Kidney (tissue), 14 donors: ENCODE results near the gene BACH2. TPM values are rescaled to one million over a fixed set of nuclear protein-coding genes. Genes with fewer than 3 reads are reported as not detected.
"Not testable (repeated sequence)": the region's sequence is repeated elsewhere in the genome, so short reads cannot be mapped to it uniquely, and the experiment has no call there.

Experiments used
- DNase-seq, 5 donors: peaks; one replicate each; pipeline ENCODE4 v3.0.0-alpha.2; 2013 to 2020
- FAIRE-seq: peaks from 2 replicates; lab custom pipeline; 2012; peaks lifted over from hg19 to GRCh38; lab: Jason Lieb, UNC
- H3K27ac ChIP-seq, 2 donors: one replicate each; pipeline ENCODE4 v1.7.0; 2013; ENCODE audit warnings: low read depth in 2 of 2, low read length in 2 of 2, inconsistent platforms in 1 of 2
- H3K27me3 ChIP-seq: one replicate; pipeline ENCODE4 v1.7.1; 2013; ENCODE audit warnings: low read length, inconsistent platforms; ENCODE audit not compliant: control insufficient read depth, insufficient read depth
- H3K36me3 ChIP-seq, 3 donors: one replicate each; pipeline versions ENCODE4 v1.7.0 to v1.7.1; 2013; ENCODE audit warnings: low read length in 3 of 3, control low read depth in 1 of 3, inconsistent platforms in 1 of 3; ENCODE audit not compliant: insufficient read depth in 3 of 3, control insufficient read depth in 2 of 3
- H3K4me1 ChIP-seq, 3 donors: one replicate each; pipeline versions ENCODE4 v1.7.0 to v1.7.1; 2013; ENCODE audit warnings: low read length in 3 of 3, inconsistent platforms in 1 of 3, low read depth in 1 of 3; ENCODE audit not compliant: control insufficient read depth in 2 of 3, insufficient read depth in 2 of 3
- H3K4me3 ChIP-seq, 3 donors: one replicate each; pipeline versions ENCODE4 v1.7.0 to v1.8.1; 2013; ENCODE audit warnings: low read length in 3 of 3, control low read depth in 1 of 3, inconsistent platforms in 1 of 3
- H3K9ac ChIP-seq, 3 donors: one replicate each; pipeline versions ENCODE4 v1.7.0 to v1.7.1; 2013; ENCODE audit warnings: low read length in 3 of 3, control low read depth in 1 of 3, inconsistent platforms in 1 of 3
- H3K9me3 ChIP-seq, 3 donors: one replicate each; pipeline versions ENCODE4 v1.7.0 to v1.7.1; 2013; ENCODE audit warnings: low read length in 3 of 3, control low read depth in 1 of 3, inconsistent platforms in 1 of 3; ENCODE audit not compliant: control insufficient read depth in 2 of 3, insufficient read depth in 1 of 3
- intact Hi-C: fragments of 100-400 bp; cut with DNase I; formaldehyde crosslinking; loops from one replicate; pipeline ENCODE4 v1.11.1; 2022
- polyA plus RNA-seq: library from polyadenylated mRNA; stranded (reverse); fragments of 350-450 nt; fragmentation: Illumina TruSeq; extraction: RNeasy Lipid Tissue Mini Kit (QIAGEN cat#74804); gene quantifications from one replicate; pipeline ENCODE4 v1.2.3, GENCODE V29; 2014; ENCODE audit warnings: low read depth, low replicate concordance; ENCODE audit not compliant: insufficient read depth
- total RNA-seq: library from RNA; stranded (reverse); fragmentation: NEBNext Ultra II Directional; extraction: Animal tissue kit (Norgen Biotek cat#: 25700); gene quantifications from one replicate; pipeline ENCODE4 v1.2.1, GENCODE V29; 2021
- TF ChIP-seq, protein P1 (sequence below): IDR thresholded peaks from 3 replicates; pipeline ENCODE4 v1.5.1; 2012; ENCODE audit warnings: mild to moderate bottlenecking, moderate library complexity, borderline replicate concordance; ENCODE audit not compliant: insufficient read depth; ENCODE audit errors: extremely low read depth
- donor health status: control.
- donor health status: control.
- donor health status: control.
- donor health status: control.
- donor health status: control.
- donor health status: DM: yes; HTN: yes; CAD: no.
- donor health status: Normal renal cell carcinoma (clear cell type).

BACH2 gene
- total and polyA plus RNA-seq, 2 donors from 2014 or later = 0.32 to 6.9 TPM

DNA sequence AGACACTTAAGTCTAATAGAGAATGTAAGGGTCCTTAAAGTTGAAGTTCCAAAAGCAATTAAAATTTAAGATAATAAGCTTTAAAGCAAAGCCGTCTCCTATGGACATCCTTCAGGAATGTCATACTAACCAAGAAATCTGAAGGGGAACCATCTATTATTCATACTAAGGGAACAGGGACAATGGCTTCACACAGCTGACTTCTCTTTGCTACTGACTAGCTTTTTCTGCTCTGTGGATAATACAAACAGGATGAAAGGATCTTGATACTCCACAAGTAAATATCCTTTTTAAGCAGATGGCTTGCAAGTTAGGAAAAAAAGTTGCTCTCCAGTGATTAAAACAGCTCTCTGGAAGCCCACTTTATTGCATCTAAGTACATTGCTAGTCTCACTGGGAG is 178.6 kb downstream of the BACH2 start:
- TF ChIP-seq, protein P1, sequence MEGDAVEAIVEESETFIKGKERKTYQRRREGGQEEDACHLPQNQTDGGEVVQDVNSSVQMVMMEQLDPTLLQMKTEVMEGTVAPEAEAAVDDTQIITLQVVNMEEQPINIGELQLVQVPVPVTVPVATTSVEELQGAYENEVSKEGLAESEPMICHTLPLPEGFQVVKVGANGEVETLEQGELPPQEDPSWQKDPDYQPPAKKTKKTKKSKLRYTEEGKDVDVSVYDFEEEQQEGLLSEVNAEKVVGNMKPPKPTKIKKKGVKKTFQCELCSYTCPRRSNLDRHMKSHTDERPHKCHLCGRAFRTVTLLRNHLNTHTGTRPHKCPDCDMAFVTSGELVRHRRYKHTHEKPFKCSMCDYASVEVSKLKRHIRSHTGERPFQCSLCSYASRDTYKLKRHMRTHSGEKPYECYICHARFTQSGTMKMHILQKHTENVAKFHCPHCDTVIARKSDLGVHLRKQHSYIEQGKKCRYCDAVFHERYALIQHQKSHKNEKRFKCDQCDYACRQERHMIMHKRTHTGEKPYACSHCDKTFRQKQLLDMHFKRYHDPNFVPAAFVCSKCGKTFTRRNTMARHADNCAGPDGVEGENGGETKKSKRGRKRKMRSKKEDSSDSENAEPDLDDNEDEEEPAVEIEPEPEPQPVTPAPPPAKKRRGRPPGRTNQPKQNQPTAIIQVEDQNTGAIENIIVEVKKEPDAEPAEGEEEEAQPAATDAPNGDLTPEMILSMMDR = no peak
- intact Hi-C loops = no loop called here
- Histone ChIP-seq H3K9ac (no peak overlapping the region), H3K27ac (no peak overlapping the region), H3K4me3 (no peak overlapping the region), H3K27me3 (no peaks in the 10 kb centered on the region), H3K4me1 (no peaks in the 10 kb centered on the region), H3K36me3 (no peaks in the 10 kb centered on the region), H3K9me3 (no peaks in the 10 kb centered on the region)
- DNase-seq (no peak), FAIRE-seq (no peak)

DNA sequence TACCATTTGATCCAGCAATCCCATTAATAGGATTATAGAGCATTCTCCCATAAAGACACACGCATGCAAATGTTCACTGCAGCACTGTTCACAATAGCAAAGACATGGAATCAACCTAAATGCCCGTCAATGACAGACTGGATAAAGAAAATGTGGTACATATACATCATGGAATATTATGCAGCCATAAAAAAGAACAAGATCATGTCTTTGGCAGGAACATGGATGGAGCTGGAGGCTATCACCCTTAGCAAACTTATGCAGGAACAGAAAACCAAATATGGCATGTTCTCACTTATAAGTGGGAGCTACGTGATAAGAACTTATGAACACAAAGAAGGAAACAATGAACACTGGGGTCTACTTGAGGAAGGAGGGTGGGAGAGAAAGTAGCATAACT is 180.5 kb downstream of the BACH2 start:
- H3K9me3 ChIP-seq, H3K27me3 ChIP-seq, H3K36me3 ChIP-seq, H3K4me3 ChIP-seq, FAIRE-seq, intact Hi-C loops, H3K9ac ChIP-seq, DNase-seq, H3K27ac ChIP-seq, H3K4me1 ChIP-seq: not testable (repeated sequence)

DNA sequence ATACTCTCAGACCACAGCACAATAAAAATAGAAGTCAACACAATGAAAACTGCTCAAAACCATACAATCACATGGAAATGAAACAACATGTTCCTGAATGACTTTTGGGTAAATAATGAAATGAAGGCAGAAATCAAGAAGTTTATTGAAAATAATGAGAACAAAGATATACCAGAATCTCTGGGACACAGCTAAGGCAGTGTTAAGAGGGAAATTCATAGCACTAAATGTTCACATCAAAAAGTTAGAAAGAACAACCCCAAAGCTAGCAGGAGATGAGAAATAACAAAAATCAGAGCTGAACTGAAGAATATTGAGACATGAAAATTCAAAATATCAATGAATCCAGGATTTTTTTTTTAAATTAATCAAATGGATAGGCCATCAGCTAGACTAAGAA is 183.3 kb downstream of the BACH2 start:
- no peak for FAIRE-seq
- Histone ChIP-seq H3K4me1 (no peaks in the 10 kb centered on the region), H3K4me3 (no peak overlapping the region), H3K9me3 (peaks cover 0 to 2% (median 0%) of the 10 kb centered on the region in 3 donors), H3K27me3 (no peaks in the 10 kb centered on the region), H3K27ac (no peak overlapping the region), H3K36me3 (no peaks in the 10 kb centered on the region), H3K9ac (no peak overlapping the region)
- TF ChIP-seq, protein P1 = no peak
- intact Hi-C loops = no loop called here
- no peak for DNase-seq

DNA sequence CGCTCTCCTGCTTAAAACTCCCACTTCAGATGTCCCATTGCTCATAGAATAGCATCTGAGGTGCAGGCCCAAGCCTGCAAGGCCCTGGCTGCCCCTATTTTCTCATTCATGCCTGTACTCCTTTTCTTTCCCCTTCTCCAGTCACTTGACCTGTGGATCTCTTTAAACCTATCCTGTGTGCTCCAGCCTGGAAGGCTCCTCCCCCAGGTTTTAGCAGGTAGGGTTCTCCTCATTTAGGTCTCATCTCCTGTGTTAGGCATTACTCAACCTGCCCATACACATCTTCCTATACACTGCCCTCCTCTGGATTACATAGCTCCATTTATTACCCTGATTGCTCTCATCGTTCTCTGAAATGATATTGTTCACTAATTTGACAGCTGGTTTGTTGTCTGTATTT is 185.3 kb downstream of the BACH2 start:
- FAIRE-seq (no peak), DNase-seq (no peak)
- Histone ChIP-seq H3K4me1 (no peaks in the 10 kb centered on the region), H3K27me3 (no peaks in the 10 kb centered on the region), H3K36me3 (no peaks in the 10 kb centered on the region), H3K9ac (no peak overlapping the region), H3K9me3 (peaks cover 0 to 2% (median 0%) of the 10 kb centered on the region in 3 donors), H3K27ac (no peak overlapping the region), H3K4me3 (no peak overlapping the region)
- TF ChIP-seq, protein P1 = no peak
- intact Hi-C loops = no loop called here
